NB4 (cell line): Measurements from ENCODE around the gene IFT81.

Experiments
- DNase-seq: peaks from one replicate; pipeline ENCODE4 v3.0.0; 2010; ENCODE audit warnings: low read depth
- H3K4me3 ChIP-seq: one replicate; pipeline ENCODE4 v1.5.1; 2011; ENCODE audit warnings: mild to moderate bottlenecking, low read depth, low read length, moderate library complexity
- MYC ChIP-seq: IDR thresholded peaks from 2 replicates; pipeline ENCODE4 v1.6.1; 2011; ENCODE audit warnings: low read depth, low read length
- POLR2A ChIP-seq: IDR thresholded peaks from 2 replicates; pipeline ENCODE4 v1.6.1; 2011; ENCODE audit warnings: mild to moderate bottlenecking; ENCODE audit not compliant: insufficient read length; ENCODE audit errors: extremely low read depth
- TF ChIP-seq, protein P1 (sequence below): IDR thresholded peaks from 2 replicates; pipeline ENCODE4 v1.6.1; 2011; ENCODE audit warnings: low read depth, low read length
- TF ChIP-seq, protein P2 (sequence below): IDR thresholded peaks from one replicate; pipeline ENCODE4 v1.5.1; 2012; ENCODE audit warnings: low read depth, low read length

IFT81 gene

DNA sequence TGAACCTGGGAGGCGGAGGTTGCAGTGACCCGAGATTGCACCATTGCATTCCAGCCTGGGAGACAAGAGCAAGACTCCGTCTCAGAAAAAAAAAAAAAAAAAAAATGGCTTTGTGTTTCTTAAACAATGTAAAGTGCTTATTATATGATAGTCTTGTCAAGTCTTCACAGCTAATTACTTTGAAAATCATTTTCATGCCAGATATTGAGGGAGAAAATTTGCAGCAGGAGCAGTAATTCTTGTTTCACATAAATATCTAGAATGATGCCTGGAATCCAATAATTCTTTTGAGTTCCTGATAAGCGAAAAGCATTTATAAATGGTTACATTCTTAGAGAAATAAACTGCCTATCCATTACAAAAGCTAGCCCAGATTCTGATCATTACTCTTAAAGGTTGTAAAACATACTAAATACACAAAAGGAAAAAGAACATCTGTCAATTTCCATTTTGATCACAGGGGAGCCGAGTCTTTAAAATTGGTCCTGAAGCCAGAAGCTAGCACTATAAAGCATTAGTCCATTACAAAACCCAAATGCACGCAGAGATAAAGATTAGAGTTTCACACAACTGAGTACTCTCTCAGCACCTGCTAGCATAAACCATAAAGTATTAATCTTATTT is 50.3 kb downstream of the IFT81 start:
- TF ChIP-seq, protein P1, sequence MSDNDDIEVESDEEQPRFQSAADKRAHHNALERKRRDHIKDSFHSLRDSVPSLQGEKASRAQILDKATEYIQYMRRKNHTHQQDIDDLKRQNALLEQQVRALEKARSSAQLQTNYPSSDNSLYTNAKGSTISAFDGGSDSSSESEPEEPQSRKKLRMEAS: no peak
- TF ChIP-seq POLR2A: no peak
- no peak for TF ChIP-seq MYC
- TF ChIP-seq, protein P2, sequence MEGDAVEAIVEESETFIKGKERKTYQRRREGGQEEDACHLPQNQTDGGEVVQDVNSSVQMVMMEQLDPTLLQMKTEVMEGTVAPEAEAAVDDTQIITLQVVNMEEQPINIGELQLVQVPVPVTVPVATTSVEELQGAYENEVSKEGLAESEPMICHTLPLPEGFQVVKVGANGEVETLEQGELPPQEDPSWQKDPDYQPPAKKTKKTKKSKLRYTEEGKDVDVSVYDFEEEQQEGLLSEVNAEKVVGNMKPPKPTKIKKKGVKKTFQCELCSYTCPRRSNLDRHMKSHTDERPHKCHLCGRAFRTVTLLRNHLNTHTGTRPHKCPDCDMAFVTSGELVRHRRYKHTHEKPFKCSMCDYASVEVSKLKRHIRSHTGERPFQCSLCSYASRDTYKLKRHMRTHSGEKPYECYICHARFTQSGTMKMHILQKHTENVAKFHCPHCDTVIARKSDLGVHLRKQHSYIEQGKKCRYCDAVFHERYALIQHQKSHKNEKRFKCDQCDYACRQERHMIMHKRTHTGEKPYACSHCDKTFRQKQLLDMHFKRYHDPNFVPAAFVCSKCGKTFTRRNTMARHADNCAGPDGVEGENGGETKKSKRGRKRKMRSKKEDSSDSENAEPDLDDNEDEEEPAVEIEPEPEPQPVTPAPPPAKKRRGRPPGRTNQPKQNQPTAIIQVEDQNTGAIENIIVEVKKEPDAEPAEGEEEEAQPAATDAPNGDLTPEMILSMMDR: no peak
- no peak overlapping the region for H3K4me3 ChIP-seq
- no peak for DNase-seq

DNA sequence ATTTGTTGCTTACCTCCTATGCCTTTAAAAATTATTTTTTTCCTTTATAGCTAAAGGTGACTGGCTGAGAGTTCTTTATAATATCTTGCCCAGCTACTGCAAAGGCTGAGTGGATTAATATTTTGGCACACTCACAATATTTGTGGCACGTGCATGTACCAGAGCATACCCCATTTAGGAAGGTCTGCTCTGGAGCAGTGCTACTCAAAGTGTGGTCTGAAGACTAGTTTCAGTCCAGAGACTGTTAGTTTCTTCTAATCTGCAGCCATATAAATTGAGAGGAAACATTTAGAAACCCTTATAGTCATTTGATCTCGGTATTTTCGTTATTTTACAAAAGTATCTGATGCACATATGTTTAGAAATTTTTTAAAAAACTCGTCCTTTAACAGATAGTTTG is 51.0 kb downstream of the IFT81 start:
- no peak overlapping the region for H3K4me3 ChIP-seq
- TF ChIP-seq, protein P2: no peak
- no peak for TF ChIP-seq MYC
- TF ChIP-seq, protein P1: no peak
- TF ChIP-seq POLR2A: no peak
- DNase-seq: no peak

DNA sequence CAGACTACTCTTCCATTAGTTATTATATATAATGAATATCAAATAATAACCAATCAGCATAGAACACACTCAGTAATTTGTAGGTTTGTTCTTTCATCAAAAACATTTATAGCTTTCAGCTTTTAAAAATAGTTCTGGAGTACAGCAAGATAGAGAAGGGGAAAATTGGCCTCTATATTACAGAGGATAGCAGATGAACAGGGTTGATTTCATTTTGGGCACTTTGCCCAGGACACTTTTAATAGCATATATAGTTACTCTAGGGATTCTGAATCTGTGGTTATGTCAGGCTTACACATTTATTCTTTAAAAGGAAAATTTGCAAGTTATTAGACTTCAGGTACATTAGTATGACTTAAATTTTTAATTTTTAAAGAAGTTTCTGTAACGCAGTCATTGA is 52.6 kb downstream of the IFT81 start:
- TF ChIP-seq POLR2A: no peak
- TF ChIP-seq, protein P2: no peak
- TF ChIP-seq, protein P1: no peak
- TF ChIP-seq MYC: no peak
- H3K4me3 ChIP-seq: no peak overlapping the region
- no peak for DNase-seq

DNA sequence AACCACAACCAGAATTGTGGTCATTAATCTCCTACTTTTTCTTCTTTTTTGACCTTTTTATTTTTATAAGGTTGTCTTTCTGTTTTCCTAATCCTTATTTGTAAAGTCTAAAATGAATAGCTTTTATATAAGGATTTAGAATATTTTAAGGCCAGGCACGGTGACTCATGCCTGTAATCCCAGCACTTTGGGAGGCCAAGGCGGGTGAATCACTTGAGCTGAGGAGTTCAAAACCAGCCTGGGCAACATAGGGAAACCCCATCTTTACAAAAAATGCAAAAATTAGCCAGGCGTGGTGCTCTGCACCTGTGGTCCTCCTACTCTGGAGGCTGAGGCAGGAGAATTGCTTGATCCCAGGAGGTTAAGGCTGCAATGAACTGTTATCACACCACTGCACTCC is 55.1 kb downstream of the IFT81 start:
- TF ChIP-seq, protein P2: no peak
- TF ChIP-seq, protein P1: no peak
- TF ChIP-seq MYC (no peak), POLR2A (no peak)
- DNase-seq: no peak
- H3K4me3 ChIP-seq: no peak overlapping the region

DNA sequence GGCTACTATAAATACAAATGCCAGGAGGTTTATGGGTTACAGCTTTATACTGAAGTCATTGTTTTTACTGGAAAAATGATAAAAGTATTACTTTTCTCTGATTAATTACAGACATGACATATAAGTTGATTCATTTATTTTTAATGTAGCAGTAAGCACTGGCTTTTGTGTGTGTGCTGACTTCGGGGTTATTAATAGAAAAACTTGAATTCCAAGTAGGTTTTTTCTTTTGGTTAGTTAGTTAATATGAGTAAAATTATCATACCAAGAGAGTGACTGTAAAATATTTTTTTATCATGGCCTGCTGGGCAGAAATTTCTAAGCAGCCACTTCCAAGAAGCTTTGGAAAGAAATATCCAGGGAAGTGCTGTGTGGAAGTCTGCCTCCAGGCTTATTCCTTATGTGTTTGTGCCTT is 56.4 kb downstream of the IFT81 start:
- DNase-seq: no peak
- TF ChIP-seq, protein P2: no peak
- TF ChIP-seq POLR2A (no peak), MYC (no peak)
- TF ChIP-seq, protein P1: no peak
- no peak overlapping the region for H3K4me3 ChIP-seq

DNA sequence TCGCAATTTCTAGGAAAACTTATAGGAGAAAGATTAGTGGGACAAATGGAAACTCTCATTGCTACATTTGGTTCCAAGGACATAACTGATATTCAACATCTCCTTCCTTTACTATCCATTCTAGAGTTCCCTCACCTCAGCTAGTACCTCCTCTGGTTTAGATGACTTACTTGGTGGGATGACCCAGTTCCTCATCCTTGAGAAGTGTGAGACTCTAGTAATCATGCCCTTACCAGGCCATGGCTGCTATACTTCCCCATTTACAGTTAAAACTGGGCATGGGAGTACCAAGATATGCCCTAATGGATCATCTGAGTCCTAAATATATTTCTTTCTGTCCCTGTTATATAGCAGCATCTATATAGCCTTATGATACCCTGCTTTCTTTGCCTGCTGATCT is 58.1 kb downstream of the IFT81 start:
- no peak overlapping the region for H3K4me3 ChIP-seq
- DNase-seq: peak; percentile 18
- TF ChIP-seq, protein P2: no peak
- TF ChIP-seq, protein P1: no peak
- TF ChIP-seq POLR2A: no peak
- TF ChIP-seq MYC: no peak
